Measurements from ENCODE around the gene GLT8D2.

GLT8D2 gene

GRCh38 chr12:103948746-103949406, 101.1 kb downstream of the GLT8D2 start:
- DNase-seq (ENCODE audit: low spot score), result no peak

DNA sequence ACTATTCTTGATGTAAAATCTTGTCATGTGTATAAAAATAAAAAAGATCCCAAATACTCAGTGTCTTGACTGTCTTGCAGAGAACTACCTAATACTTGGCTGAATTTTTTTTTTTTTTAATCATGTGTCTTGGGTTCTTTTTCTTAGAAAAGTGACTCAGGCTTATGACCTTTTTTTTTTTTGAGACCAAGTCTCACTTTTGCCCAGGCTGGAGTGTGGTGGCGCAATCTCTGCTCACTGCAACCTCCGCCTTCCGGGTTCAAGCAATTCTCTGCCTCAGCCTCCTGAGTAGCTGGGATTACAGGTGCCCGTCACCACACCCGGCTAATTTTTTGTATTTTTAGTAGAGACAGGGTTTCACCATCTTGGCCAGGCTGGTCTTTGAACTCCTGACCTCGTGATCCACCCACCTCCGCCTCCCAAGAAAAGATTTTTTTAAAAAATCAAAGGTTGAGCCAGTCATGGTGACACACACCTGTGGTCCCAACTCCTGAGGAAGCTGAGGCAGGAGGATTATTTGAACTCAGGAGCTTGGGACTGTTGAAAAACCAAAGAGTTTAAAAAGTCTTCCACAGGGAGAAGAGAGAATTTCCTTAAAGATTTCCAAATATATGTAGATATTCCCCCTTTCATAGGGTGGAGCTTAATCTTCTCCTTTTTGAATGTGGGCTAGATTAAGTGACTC, 102.0 kb downstream of the GLT8D2 start:
- DNase-seq (ENCODE audit: low spot score), result no peak

DNA sequence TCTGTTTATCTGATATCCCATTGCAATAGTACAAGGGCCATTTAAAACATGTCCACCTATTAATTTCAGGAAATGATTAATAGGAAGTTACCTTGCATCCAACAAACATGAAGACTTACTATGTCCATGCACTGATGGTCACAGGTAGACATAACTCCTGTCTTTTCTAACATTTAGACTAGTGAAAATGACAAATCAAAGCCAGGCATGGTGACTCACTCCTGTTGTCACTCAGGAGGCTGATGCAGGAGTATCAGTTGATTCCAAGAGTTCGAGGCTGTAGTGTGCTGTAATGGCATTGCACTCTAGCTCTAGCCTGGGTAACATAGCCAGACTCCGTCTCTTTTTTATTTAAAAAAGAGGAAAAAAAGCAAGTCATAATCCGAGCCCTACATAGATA, 105.0 kb downstream of the GLT8D2 start:
- DNase-seq (ENCODE audit: low spot score), result no peak

Measured in CD4-positive, alpha-beta T cell treated with Interleukin-2 at 100 ng/mL for 4 hours (primary cell).